Karpas-422 (cell line): ENCODE data around the gene FLYWCH2. TPM values are rescaled to one million over a fixed set of nuclear protein-coding genes. Genes with fewer than 3 reads are reported as not detected.
A peak's percentile ranks its signal among the peaks of the same experiment; 100 is the strongest.

Experiments
- DNase-seq: peaks from one replicate; pipeline ENCODE4 v3.0.0-alpha.2; 2015
- H2AFZ ChIP-seq: fragments of 200-600 bp; sonication (generic); 2 replicates; pipeline ENCODE4 v1.6.1; 2014; ENCODE audit warnings: antibody characterized with exemption, low read length, mixed read lengths
- H3K27ac ChIP-seq: fragments of 200-600 bp; sonication (generic); 2 replicates; pipeline ENCODE4 v1.5.1; 2014; ENCODE audit warnings: mild to moderate bottlenecking, low read length, moderate library complexity
- H3K27me3 ChIP-seq: fragments of 200-600 bp; sonication (generic); 2 replicates; pipeline ENCODE4 v1.6.1; 2014; ENCODE audit warnings: low read length, mixed read lengths
- H3K36me3 ChIP-seq: fragments of 200-600 bp; sonication (generic); 2 replicates; pipeline ENCODE4 v1.6.1; 2014; ENCODE audit warnings: low read length, mixed read lengths; ENCODE audit not compliant: insufficient read depth
- H3K4me1 ChIP-seq: fragments of 200-600 bp; sonication (generic); 2 replicates; pipeline ENCODE4 v1.6.1; 2014; ENCODE audit warnings: mild to moderate bottlenecking, low read length, mixed read lengths
- H3K4me2 ChIP-seq: fragments of 200-600 bp; sonication (generic); 2 replicates; pipeline ENCODE4 v1.6.1; 2014; ENCODE audit warnings: low read length, low read depth, mild to moderate bottlenecking; ENCODE audit not compliant: poor library complexity, severe bottlenecking
- H3K4me3 ChIP-seq: fragments of 200-600 bp; sonication (generic); 2 replicates; pipeline ENCODE4 v1.5.1; 2014; ENCODE audit warnings: mild to moderate bottlenecking, antibody characterized with exemption, low read length, mixed read lengths
- H3K79me2 ChIP-seq: fragments of 200-600 bp; sonication (generic); 2 replicates; pipeline ENCODE4 v1.6.1; 2014; ENCODE audit warnings: mild to moderate bottlenecking, low read length, mixed read lengths
- H3K9ac ChIP-seq: fragments of 200-600 bp; sonication (generic); 2 replicates; pipeline ENCODE4 v1.6.0; 2014; ENCODE audit warnings: low read length
- H3K9me2 ChIP-seq: fragments of 200-600 bp; sonication (generic), shearing (Covaris generic); replicated peaks from 2 replicates; pipeline ENCODE4 v1.6.0; 2014; ENCODE audit warnings: mild to moderate bottlenecking, low read length, moderate library complexity; ENCODE audit not compliant: insufficient read depth
- H3K9me3 ChIP-seq: fragments of 300-700, 200-600 bp; sonication (generic); 2 replicates; pipeline ENCODE4 v1.6.1; 2014; ENCODE audit warnings: low read length, mixed read lengths
- H4K20me1 ChIP-seq: fragments of 200-600 bp; sonication (generic); 2 replicates; pipeline ENCODE4 v1.6.1; 2014; ENCODE audit warnings: mild to moderate bottlenecking, antibody characterized with exemption, low read length, low read depth; ENCODE audit not compliant: insufficient read depth
- total RNA-seq: library from RNA; depleted of rRNA; stranded (reverse); fragments of >200 nt; shearing (Covaris generic); gene quantifications from 2 replicates; pipeline ENCODE4 v1.2.3, GENCODE V29; 2014; ENCODE audit warnings: low replicate concordance

The FLYWCH2 gene
- total RNA-seq, 1 experiment from 2014 or later, result 63.5 TPM

- H3K9ac ChIP-seq, result peak overlapping the region; percentile 91
- peak; percentile 95 for DNase-seq
- H3K36me3 ChIP-seq, result no peaks in the 10 kb centered on the region
- H3K4me1 ChIP-seq, result peaks cover 10% of the 10 kb centered on the region
- H3K9me2 ChIP-seq, result no peaks in the 10 kb centered on the region
- H3K27me3 ChIP-seq, result no peaks in the 10 kb centered on the region
- peak overlapping the region; percentile 98 for H3K4me3 ChIP-seq
- no peaks in the 10 kb centered on the region for H4K20me1 ChIP-seq
- no peaks in the 10 kb centered on the region for H3K9me3 ChIP-seq
- H2AFZ ChIP-seq, result peak overlapping the region; percentile 95
- no peaks in the 10 kb centered on the region for H3K79me2 ChIP-seq
- H3K4me2 ChIP-seq, result peak overlapping the region; percentile 98
- peak overlapping the region; percentile 61 for H3K27ac ChIP-seq
These were observed 14.8 kb upstream of the FLYWCH2 start for GRCh38 chr16:2867987-2868789.

GRCh38 chr16:2871926-2872325, 11.1 kb upstream of the FLYWCH2 start:
- H3K9me3 ChIP-seq, result no peaks in the 10 kb centered on the region
- DNase-seq, result peak; percentile 36
- H3K27me3 ChIP-seq, result no peaks in the 10 kb centered on the region
- H3K4me3 ChIP-seq, result no peak overlapping the region
- no peak overlapping the region for H3K27ac ChIP-seq
- no peak overlapping the region for H2AFZ ChIP-seq
- H3K79me2 ChIP-seq, result no peaks in the 10 kb centered on the region
- no peaks in the 10 kb centered on the region for H3K9me2 ChIP-seq
- no peak overlapping the region for H3K9ac ChIP-seq
- peaks cover 10% of the 10 kb centered on the region for H3K4me1 ChIP-seq
- no peaks in the 10 kb centered on the region for H4K20me1 ChIP-seq
- H3K36me3 ChIP-seq, result no peaks in the 10 kb centered on the region
- H3K4me2 ChIP-seq, result no peak overlapping the region

- no peak overlapping the region for H2AFZ ChIP-seq
- no peak overlapping the region for H3K27ac ChIP-seq
- H3K4me2 ChIP-seq, result peak overlapping the region; percentile 35
These were observed 8.7 kb upstream of the FLYWCH2 start for GRCh38 chr16:2874032-2874911.

GRCh38 chr16:2874912-2875362, 8.1 kb upstream of the FLYWCH2 start:
- H3K9me3 ChIP-seq, result no peaks in the 10 kb centered on the region; the same call in 1 of the 2 replicates
- no peak overlapping the region for H2AFZ ChIP-seq
- H3K27me3 ChIP-seq, result no peaks in the 10 kb centered on the region
- H3K79me2 ChIP-seq, result no peaks in the 10 kb centered on the region
- DNase-seq, result peak; percentile 91
- no peaks in the 10 kb centered on the region for H3K36me3 ChIP-seq
- H3K9me2 ChIP-seq, result no peaks in the 10 kb centered on the region
- H3K4me3 ChIP-seq, result no peak overlapping the region
- H3K4me1 ChIP-seq, result no peaks in the 10 kb centered on the region
- no peak overlapping the region for H3K27ac ChIP-seq
- H3K4me2 ChIP-seq, result peak overlapping the region; percentile 35
- no peak overlapping the region for H3K9ac ChIP-seq
- H4K20me1 ChIP-seq, result no peaks in the 10 kb centered on the region

More at GRCh38 chr16:2874032-2874911, 8.7 kb upstream of the FLYWCH2 start:
- no peaks in the 10 kb centered on the region for H3K36me3 ChIP-seq
- no peaks in the 10 kb centered on the region for H3K79me2 ChIP-seq
- H3K27me3 ChIP-seq, result no peaks in the 10 kb centered on the region
- no peaks in the 10 kb centered on the region for H4K20me1 ChIP-seq
- no peaks in the 10 kb centered on the region for H3K9me3 ChIP-seq
- no peak overlapping the region for H3K9ac ChIP-seq
- no peaks in the 10 kb centered on the region for H3K9me2 ChIP-seq
- DNase-seq, result no peak
- H3K4me1 ChIP-seq, result no peaks in the 10 kb centered on the region
- H3K4me3 ChIP-seq, result no peak overlapping the region

- Histone ChIP-seq H3K27ac (no peak overlapping the region), H2AFZ (no peak overlapping the region), H3K36me3 (no peaks in the 10 kb centered on the region), H3K9me2 (no peaks in the 10 kb centered on the region), H3K4me3 (no peak overlapping the region), H4K20me1 (no peaks in the 10 kb centered on the region), H3K4me1 (peaks cover 6% of the 10 kb centered on the region), H3K9ac (no peak overlapping the region), H3K27me3 (no peaks in the 10 kb centered on the region), H3K4me2 (no peak overlapping the region), H3K9me3 (no peaks in the 10 kb centered on the region; the same call in 1 of the 2 replicates), H3K79me2 (peaks cover 10% of the 10 kb centered on the region)
- DNase-seq, result peak; percentile 39
These were observed 3.0 kb upstream of the FLYWCH2 start for GRCh38 chr16:2879854-2880508.

GRCh38 chr16:2881783-2882649, 999 bp upstream of the FLYWCH2 start:
- DNase-seq, result peak; percentile 77

GRCh38 chr16:2883458-2883908, 468 bp downstream of the FLYWCH2 start:
- peak overlapping the region; percentile 90 for H3K4me2 ChIP-seq
- no peaks in the 10 kb centered on the region for H3K27me3 ChIP-seq
- H3K9me3 ChIP-seq, result no peaks in the 10 kb centered on the region; the same call in 1 of the 2 replicates
- H3K9ac ChIP-seq, result peak overlapping the region; percentile 88
- peak overlapping the region; percentile 92 for H3K4me3 ChIP-seq
- H3K79me2 ChIP-seq, result peaks cover 18% of the 10 kb centered on the region
- no peak overlapping the region; the same call in 1 of the 2 replicates for H3K27ac ChIP-seq
- no peaks in the 10 kb centered on the region for H3K36me3 ChIP-seq
- H3K9me2 ChIP-seq, result no peaks in the 10 kb centered on the region
- peak overlapping the region; percentile 55; the same call in 1 of the 2 replicates for H2AFZ ChIP-seq
- peak; percentile 52 for DNase-seq
- H3K4me1 ChIP-seq, result peaks cover 9% of the 10 kb centered on the region
- no peaks in the 10 kb centered on the region for H4K20me1 ChIP-seq

More at GRCh38 chr16:2881783-2882649, 999 bp upstream of the FLYWCH2 start:
- Histone ChIP-seq H3K9ac (peak overlapping the region; percentile 88), H3K4me3 (peak overlapping the region; percentile 92), H2AFZ (peak overlapping the region; percentile 64; the same call in 1 of the 2 replicates), H4K20me1 (no peaks in the 10 kb centered on the region), H3K9me2 (no peaks in the 10 kb centered on the region), H3K79me2 (peaks cover 14% of the 10 kb centered on the region), H3K4me2 (peak overlapping the region; percentile 90), H3K27me3 (no peaks in the 10 kb centered on the region), H3K4me1 (peaks cover 9% of the 10 kb centered on the region), H3K27ac (no peak overlapping the region), H3K36me3 (no peaks in the 10 kb centered on the region), H3K9me3 (no peaks in the 10 kb centered on the region; the same call in 1 of the 2 replicates)
